ENCODE results near the gene DDHD1. TPM values are rescaled to one million over a fixed set of nuclear protein-coding genes. Genes with fewer than 3 reads are reported as not detected.

Gene DDHD1
- total RNA-seq, 4 donors from 2014 or later, result 26.1 to 35.7 (median 27.0) TPM

GRCh38 chr14:53004976-53005375 lies 148.1 kb downstream of the DDHD1 start:
- no peak for TF ChIP-seq CTCF (IDR thresholded peaks at IDR 0.05; ENCODE audit: low read depth)

GRCh38 chr14:53003776-53004175 lies 149.3 kb downstream of the DDHD1 start:
- no peak for TF ChIP-seq CTCF (IDR thresholded peaks at IDR 0.05; ENCODE audit: low read depth)

DNA sequence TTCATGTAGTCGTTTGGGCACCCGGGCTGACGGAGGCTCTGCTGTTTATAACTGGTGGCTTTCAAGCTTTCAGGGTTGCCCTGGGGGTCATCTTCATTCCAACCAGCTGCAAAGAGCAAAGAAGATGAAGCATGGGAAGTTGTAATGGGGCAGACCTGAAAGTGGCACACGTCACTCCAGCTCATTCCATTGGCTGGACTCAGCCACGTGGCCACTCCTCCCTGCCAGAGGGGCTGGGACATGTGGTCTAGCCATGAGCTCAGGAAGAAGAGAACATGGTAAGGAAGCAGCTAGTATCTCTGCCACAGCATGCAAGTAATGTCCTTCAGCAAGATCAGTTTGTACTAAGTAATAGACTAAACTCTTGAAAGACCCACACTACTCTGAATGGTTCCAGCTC lies 150.5 kb downstream of the DDHD1 start:
- no peak for TF ChIP-seq CTCF (IDR thresholded peaks at IDR 0.05; ENCODE audit: low read depth)

GRCh38 chr14:53001787-53002378 lies 151.2 kb downstream of the DDHD1 start:
- TF ChIP-seq CTCF (IDR thresholded peaks at IDR 0.05; ENCODE audit: low read depth), result no peak

DNA sequence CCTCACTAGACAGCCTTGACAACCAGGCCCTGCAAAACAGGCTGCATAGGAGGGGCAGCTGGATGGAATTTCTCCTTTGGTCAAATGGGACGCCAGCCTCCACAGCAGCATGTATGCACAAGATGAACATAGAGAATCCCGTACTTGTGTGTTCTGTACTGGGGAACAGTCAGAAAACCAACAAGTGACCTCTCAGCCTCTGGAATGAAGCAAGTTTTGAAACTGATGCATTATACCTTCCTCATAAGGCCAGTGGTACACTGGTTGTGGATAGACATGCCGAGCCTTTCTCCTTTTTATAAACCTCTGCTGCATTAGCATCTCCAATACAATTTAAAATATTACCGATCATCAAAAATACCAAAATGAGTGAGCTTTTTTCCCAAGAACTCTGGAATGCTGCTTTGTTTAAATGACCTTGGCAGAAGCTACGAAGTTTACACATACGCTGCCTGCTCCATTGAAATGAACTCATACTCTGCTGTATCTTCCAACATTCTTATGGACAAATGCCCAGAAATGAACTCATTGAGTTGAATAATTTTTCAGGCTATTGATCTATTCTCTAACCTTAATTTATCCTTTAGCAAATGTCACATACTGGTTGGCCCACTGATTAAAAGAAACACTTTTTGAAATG lies 154.6 kb downstream of the DDHD1 start:
- TF ChIP-seq CTCF (IDR thresholded peaks at IDR 0.05; ENCODE audit: low read depth), result no peak

DNA sequence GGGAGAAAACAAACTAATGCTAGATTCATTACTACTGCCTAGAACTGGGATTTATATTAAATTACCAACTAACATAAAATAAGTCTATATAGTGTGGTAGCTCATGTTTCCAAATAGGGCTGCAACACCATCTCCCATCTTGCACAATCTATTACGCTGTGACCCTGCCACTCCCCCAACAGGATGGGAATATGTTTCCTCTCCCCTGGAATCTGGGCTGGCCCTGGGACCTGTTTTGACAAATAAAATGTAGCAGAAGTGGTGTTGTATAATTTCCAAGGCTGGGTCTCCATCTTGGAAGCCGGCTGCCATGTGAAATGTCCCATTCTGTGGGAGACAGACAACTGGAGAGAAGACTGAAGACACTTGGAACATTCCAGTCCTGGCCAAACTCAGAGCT lies 156.6 kb downstream of the DDHD1 start:
- no peak for TF ChIP-seq CTCF (IDR thresholded peaks at IDR 0.05; ENCODE audit: low read depth)

DNA sequence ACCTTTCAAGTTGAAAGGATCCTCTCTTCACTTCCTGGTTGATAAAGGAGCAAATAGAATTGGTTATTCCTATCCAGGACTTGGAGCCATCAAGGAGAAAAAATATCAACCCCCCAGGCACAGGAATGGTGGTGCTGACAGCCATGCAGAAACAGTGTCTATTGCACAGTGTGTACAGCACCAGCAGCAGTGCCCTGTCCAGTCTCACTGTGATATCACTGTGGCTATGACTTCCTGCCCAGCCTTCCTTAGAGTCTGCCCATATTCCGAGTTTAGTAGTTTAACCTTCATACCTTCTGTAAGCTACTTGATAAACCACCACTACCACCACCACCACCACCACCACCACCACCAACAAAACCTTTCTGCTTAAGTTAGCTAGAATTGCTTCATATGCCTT lies 157.1 kb downstream of the DDHD1 start:
- no peak for TF ChIP-seq CTCF (IDR thresholded peaks at IDR 0.05; ENCODE audit: low read depth)
